SK-MEL-5 (cell line): ENCODE measurements around the gene ZNF219. TPM values are rescaled to one million over a fixed set of nuclear protein-coding genes. Genes with fewer than 3 reads are reported as not detected.
"Not testable (repeated sequence)": the region's sequence is repeated elsewhere in the genome, so short reads cannot be mapped to it uniquely, and the experiment has no call there.

Experiments used
- DNase-seq: peaks from one replicate; pipeline ENCODE4 v3.0.0-alpha.2; 2016; ENCODE audit warnings: low read depth, low spot score
- in situ Hi-C: cut with HindIII; loops from 2 replicates; pipeline ENCODE4 v1.10.0; 2016; ENCODE audit warnings: low sequenced_read_pairs, high pct_unique_total_duplicates, low pct_unique_long_range_greater_than_20kb
- total RNA-seq: library from RNA; depleted of rRNA; stranded (reverse); fragments of >200 nt; shearing (Covaris generic); gene quantifications from 2 replicates; pipeline ENCODE4 v1.2.3, GENCODE V29; 2014

The ZNF219 gene
- total RNA-seq, 1 experiment from 2014 or later: 5.9 TPM

GRCh38 chr14:21057803-21058675 is 40.4 kb downstream of the ZNF219 start, which contains the start of gene RNASE8:
Gene RNASE8 (plus strand): TSS chr14:21057822. CDS start chr14:21057893, 71 bp downstream.
- in situ Hi-C loops: no loop called here
- DNase-seq: peak; percentile 13

- DNase-seq: no peak
- in situ Hi-C loops: no loop called here
These were observed 41.8 kb downstream of the ZNF219 start for GRCh38 chr14:21056520-21057163.

GRCh38 chr14:21055432-21056117 is 42.9 kb downstream of the ZNF219 start:
- in situ Hi-C loops: no loop called here
- DNase-seq: peak; percentile 17

GRCh38 chr14:21054768-21055145 is 43.7 kb downstream of the ZNF219 start:
- in situ Hi-C loops: no loop called here
- no peak for DNase-seq

- in situ Hi-C loops: no loop called here
- no peak for DNase-seq
These were observed 44.2 kb downstream of the ZNF219 start for GRCh38 chr14:21054123-21054767.

GRCh38 chr14:21053184-21054122 is 45.0 kb downstream of the ZNF219 start:
- in situ Hi-C loops: no loop called here
- no peak for DNase-seq

GRCh38 chr14:21050597-21050996 is 47.9 kb downstream of the ZNF219 start:
- no peak for DNase-seq
- in situ Hi-C loops: no loop called here

GRCh38 chr14:21049271-21049673 is 49.2 kb downstream of the ZNF219 start:
- in situ Hi-C loops: no loop called here

GRCh38 chr14:21048638-21049037 is 49.8 kb downstream of the ZNF219 start:
- no peak for DNase-seq
- in situ Hi-C loops: no loop called here

More at GRCh38 chr14:21049271-21049673, 49.2 kb downstream of the ZNF219 start:
- no peak for DNase-seq

GRCh38 chr14:21047378-21047781 is 51.1 kb downstream of the ZNF219 start:
- in situ Hi-C loops: no loop called here
- no peak for DNase-seq

GRCh38 chr14:21043974-21044618 is 54.4 kb downstream of the ZNF219 start:
- in situ Hi-C loops: no loop called here
- DNase-seq: no peak

- in situ Hi-C loops: no loop called here
- no peak for DNase-seq
These were observed 55.0 kb downstream of the ZNF219 start for GRCh38 chr14:21043387-21043973.

- in situ Hi-C loops: no loop called here
These were observed 55.5 kb downstream of the ZNF219 start for GRCh38 chr14:21042918-21043317.

GRCh38 chr14:21041676-21042433 is 56.6 kb downstream of the ZNF219 start, which contains the start of gene RNASE7:
Gene RNASE7 (plus strand): TSS chr14:21042362. CDS start chr14:21042993, 631 bp downstream.
- in situ Hi-C loops: no loop called here
- peak; percentile 44 for DNase-seq

More at GRCh38 chr14:21042918-21043317, 55.5 kb downstream of the ZNF219 start:
- DNase-seq: no peak

- DNase-seq, in situ Hi-C loops: not testable (repeated sequence)
These were observed 57.5 kb downstream of the ZNF219 start for GRCh38 chr14:21040941-21041340.
